Measurements from ENCODE around the gene RPL41. TPM values are rescaled to one million over a fixed set of nuclear protein-coding genes. Genes with fewer than 3 reads are reported as not detected.

RPL41 gene
- polyA plus RNA-seq, 1 of the 3 experiments (the other 2 are of a cell fraction): 12,464 TPM

- WGBS (ENCODE audit: low lambda C conversion rate): 7% methylated on average over 23 of the region's 29 CpGs
- Histone ChIP-seq H3F3A (replicated peaks; ENCODE audit: insufficient read depth) (peaks cover 30% of the 10 kb centered on the region), H3K9ac (peak overlapping the region; percentile 88), H4K20me1 (ENCODE audit: insufficient read depth) (no peaks in the 10 kb centered on the region), H3K9me3 (no peaks in the 10 kb centered on the region), H3K36me3 (replicated peaks in 1 of 2; ENCODE audit: control insufficient read depth in 1 of 2, insufficient read depth in 2 of 2, low read length in 1 of 2) (peaks cover 35 to 38% of the 10 kb centered on the region in 2 experiments), H3K79me2 (ENCODE audit: insufficient read depth) (peaks cover 52% of the 10 kb centered on the region), H3K9me2 (no peaks in the 10 kb centered on the region), H3K27me3 (ENCODE audit: insufficient read depth) (no peaks in the 10 kb centered on the region), H3K4me1 (ENCODE audit: control insufficient read depth in 1 of 2, insufficient read depth in 2 of 2, low read depth in 1 of 2, low read length in 1 of 2) (peaks cover 13 to 23% of the 10 kb centered on the region in 2 experiments), H3K27ac (ENCODE audit: low read depth in 2 of 2, low read length in 1 of 2) (peak overlapping the region; percentile 74 to 85; a peak in 3 of 4 replicates), H3K4me3 (ENCODE audit: low read depth in 2 of 2, low read length in 1 of 2) (peak overlapping the region; percentile 67 to 89), H3K4me2 (peak overlapping the region; percentile 98), H2AFZ (ENCODE audit: low read depth) (peak overlapping the region; percentile 60)
- TF ChIP-seq TAF1 (IDR thresholded peaks at IDR 0.05; ENCODE audit: borderline replicate concordance, low read depth, low read length) (0 out of 2 replicates have a peak, but pooled peaks have one; percentile 37), SIN3A (IDR thresholded peaks at IDR 0.05; ENCODE audit: borderline replicate concordance, low read depth, low read length) (peak; percentile 47; the same call in 1 of the 2 replicates), FOXJ3 (CRISPR knock-in tag; IDR thresholded peaks at IDR 0.05) (0 out of 2 replicates have a peak, but pooled peaks have one; percentile 2), REST (IDR thresholded peaks at IDR 0.05; ENCODE audit: low read depth, low read length) (no peak), EP300 (IDR thresholded peaks at IDR 0.05; ENCODE audit: borderline replicate concordance in 1 of 2, low read depth in 1 of 2, low read length in 1 of 2) (peak in 1 of 2 experiments; percentile 44; a peak in 1 of 4 replicates), POLR2AphosphoS5 (IDR thresholded peaks at IDR 0.05; ENCODE audit: low read depth, low read length) (no peak), MAX (IDR thresholded peaks at IDR 0.05; ENCODE audit: low read depth) (peak; percentile 48; the same call in 1 of the 2 replicates), NRF1 (IDR thresholded peaks at IDR 0.05; ENCODE audit: low read depth, low read length) (peak; percentile 21; the same call in 1 of the 2 replicates), MXI1 (IDR thresholded peaks at IDR 0.05; ENCODE audit: low read depth, low read length) (peak; percentile 52)
- ChIA-PET POLR2A (interaction anchor here (0.7 to 2.7 kb wide), 5 partner anchors 13 to 30 kb away, joined by 3 to 19 read pairs (median 6); partner anchors contain the start of genes MYL6, MYL6B and PA2G4), CTCF (interaction anchor here (0.7 to 16.0 kb wide), 12 partner anchors 10 to 243 kb away, joined by 3 to 272 read pairs (median 4); partner anchors contain the start of genes MYL6, PAN2 and SMARCC2)
- DNase-seq: peak; percentile 78
These were observed 12.9 kb downstream of the RPL41 start for GRCh38 chr12:56129206-56129941.
